T-helper 1 cell treated with Interleukin-12 subunit alpha and Interleukin-12 subunit beta and Interleukin-4 antibody, amounts not matched to agents 30 μg/mL and 1 μg/mL, for 36 hours (primary cell): ENCODE data around the gene ADGRL3.

ENCODE experiments used
- H3K27ac Mint-ChIP-seq: one replicate; pipeline ENCODE4 v1.8.0; 2021; ENCODE audit warnings: mild to moderate bottlenecking, mixed read lengths
- H3K27me3 Mint-ChIP-seq: one replicate; pipeline ENCODE4 v1.8.0; 2021; ENCODE audit warnings: low read depth, mixed read lengths
- H3K36me3 Mint-ChIP-seq: one replicate; pipeline ENCODE4 v1.8.0; 2021; ENCODE audit warnings: low read depth, mixed read lengths
- H3K4me1 Mint-ChIP-seq: one replicate; pipeline ENCODE4 v1.8.0; 2021; ENCODE audit warnings: low read depth, mixed read lengths
- H3K4me3 Mint-ChIP-seq: one replicate; pipeline ENCODE4 v1.8.0; 2021; ENCODE audit warnings: mild to moderate bottlenecking, moderate library complexity, mixed read lengths
- H3K9me3 Mint-ChIP-seq: one replicate; pipeline ENCODE4 v1.8.0; 2021; ENCODE audit warnings: mixed read lengths

Gene ADGRL3

DNA sequence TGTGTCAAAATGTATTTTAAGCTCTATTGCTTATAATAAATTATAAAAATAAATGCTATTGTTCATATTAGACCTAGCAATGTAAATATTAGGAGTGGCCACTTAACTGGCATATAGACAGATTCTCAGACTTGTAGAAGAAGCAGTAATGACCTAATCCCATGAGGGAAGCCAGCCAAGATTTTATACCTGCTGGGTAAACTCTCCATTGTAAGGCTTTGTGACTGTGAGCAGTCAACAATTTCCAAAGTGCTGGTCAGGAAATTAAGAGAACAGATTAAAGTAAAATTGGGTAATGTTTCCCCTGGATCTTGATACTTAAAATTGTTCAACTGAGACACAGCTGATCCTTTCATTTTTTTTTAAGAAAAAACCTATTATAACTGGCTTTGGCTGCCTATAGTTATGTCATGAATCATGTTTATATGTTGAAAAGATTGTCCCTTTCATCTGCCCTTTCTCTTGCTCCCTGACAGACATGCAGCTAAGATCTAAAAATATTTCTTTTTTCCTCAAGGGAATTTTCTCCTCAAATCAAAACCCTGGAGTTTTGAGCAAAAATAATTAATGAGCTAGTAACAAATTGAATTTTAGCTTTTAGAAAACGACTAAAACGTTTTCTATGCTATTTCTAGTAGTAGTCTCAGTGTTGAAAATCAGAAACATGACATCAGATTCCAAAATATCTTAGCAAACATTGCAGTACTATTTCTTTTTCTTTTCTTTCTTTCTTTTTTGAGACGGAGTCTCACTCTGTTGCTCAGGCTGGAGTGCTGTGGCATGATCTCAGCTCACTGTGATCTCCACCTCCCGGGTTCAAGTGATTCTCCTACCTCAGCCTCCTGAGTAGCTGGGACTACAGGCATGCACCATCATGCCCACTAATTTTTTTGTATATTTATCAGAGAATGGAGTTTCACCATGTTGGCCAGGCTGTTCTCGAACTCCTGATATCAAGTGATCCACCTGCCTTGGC, 77.9 kb downstream of the ADGRL3 start:
- Mint-ChIP-seq H3K4me3 (no peak overlapping the region), H3K27me3 (no peaks in the 10 kb centered on the region), H3K36me3 (no peaks in the 10 kb centered on the region), H3K9me3 (peaks cover 3% of the 10 kb centered on the region), H3K27ac (no peak overlapping the region), H3K4me1 (no peaks in the 10 kb centered on the region)

DNA sequence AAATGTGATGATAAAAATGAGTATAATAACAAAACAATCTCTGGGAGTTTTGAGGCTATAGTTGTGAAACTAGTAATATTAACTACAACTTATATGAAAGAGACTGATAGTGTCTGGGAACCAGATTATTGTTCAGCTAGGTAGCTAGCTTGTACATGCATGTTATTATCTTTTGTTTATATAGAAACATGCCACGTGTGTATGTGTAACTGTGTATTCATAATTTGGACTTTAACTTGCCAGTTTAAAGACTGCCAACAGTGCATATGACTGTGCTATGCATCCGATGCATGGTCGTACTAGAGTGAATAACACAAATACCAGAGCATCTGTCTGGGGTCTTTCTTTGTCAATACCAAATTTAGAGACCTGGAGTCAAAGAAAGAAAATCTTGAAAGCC, 92.2 kb downstream of the ADGRL3 start:
- Mint-ChIP-seq H3K4me3 (no peak overlapping the region), H3K36me3 (no peaks in the 10 kb centered on the region), H3K4me1 (no peaks in the 10 kb centered on the region), H3K9me3 (no peaks in the 10 kb centered on the region), H3K27me3 (no peaks in the 10 kb centered on the region), H3K27ac (no peak overlapping the region)

DNA sequence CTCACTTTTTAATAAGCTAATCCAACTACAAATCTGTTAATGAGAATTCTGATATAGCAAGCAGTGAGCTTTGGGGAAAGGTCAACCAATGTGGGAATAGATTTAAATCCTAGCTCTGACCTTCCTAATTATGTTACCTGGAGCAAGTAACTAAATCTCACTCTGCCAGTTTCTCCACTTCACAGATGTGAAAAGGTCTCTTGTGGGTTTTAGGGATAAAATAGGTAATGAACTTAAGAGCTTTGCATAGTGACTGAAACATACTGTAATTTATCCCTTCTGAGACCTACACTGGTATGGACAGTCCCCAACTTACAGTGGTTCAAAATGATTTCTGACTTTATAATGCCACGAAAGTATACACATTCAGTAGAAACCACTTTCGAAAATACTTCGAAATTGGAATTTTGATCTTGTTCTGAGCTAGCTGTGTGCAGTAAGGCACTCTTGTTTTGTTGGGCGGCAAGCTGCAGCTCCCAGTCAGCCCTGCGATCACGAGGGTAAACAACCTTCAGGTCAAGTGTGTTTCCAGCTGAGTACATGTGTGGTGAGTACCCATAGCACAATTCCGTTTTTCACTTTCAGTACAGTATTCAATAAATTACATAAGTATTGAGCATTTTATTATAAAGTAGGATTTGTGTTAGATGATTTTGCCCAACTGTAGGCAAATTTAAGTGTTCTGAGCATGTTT, 93.7 kb downstream of the ADGRL3 start:
- Mint-ChIP-seq H3K4me3 (no peak overlapping the region), H3K27ac (no peak overlapping the region), H3K27me3 (no peaks in the 10 kb centered on the region), H3K9me3 (no peaks in the 10 kb centered on the region), H3K4me1 (no peaks in the 10 kb centered on the region), H3K36me3 (no peaks in the 10 kb centered on the region)

DNA sequence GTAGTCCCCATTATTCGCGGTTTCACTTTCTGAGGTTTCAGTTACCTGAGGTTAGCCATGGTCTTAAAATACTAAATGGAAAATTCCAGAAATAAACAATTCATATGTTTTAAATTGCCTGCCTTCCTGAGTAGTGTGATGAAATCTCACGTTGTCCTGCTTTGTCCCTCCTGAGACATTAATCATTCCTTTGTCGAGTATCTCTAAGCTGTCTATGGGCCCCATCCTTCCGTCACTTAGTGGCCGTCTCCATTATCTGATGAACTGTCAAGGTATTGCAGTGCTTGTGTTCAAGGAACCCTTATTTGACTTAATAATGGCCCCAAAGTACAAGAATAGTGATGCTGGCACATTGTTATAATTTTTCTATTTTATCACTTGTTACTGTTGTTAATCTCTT, 94.8 kb downstream of the ADGRL3 start:
- Mint-ChIP-seq H3K27me3 (no peaks in the 10 kb centered on the region), H3K27ac (no peak overlapping the region), H3K36me3 (no peaks in the 10 kb centered on the region), H3K4me1 (no peaks in the 10 kb centered on the region), H3K4me3 (no peak overlapping the region), H3K9me3 (no peaks in the 10 kb centered on the region)

DNA sequence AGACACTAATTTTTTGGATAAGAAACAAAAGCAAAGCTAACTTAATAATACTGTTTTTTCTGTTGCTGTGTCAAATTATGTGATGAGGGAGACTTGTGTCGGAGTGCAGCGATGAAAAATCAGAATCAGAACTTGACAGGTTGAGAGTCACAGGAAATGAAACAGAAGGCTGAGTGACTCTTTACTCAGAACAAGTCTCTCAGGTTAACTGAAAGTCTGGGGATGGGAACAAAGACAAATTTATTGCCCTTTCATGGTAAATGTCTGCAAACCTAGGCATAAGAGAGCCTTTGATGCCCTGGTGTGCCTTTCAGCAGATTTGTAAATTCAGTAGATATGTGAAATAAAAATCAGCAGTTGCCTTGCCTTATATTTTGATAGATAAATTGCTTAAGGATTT, 96.0 kb downstream of the ADGRL3 start:
- Mint-ChIP-seq H3K4me1 (no peaks in the 10 kb centered on the region), H3K36me3 (no peaks in the 10 kb centered on the region), H3K27ac (no peak overlapping the region), H3K9me3 (no peaks in the 10 kb centered on the region), H3K4me3 (no peak overlapping the region), H3K27me3 (no peaks in the 10 kb centered on the region)

DNA sequence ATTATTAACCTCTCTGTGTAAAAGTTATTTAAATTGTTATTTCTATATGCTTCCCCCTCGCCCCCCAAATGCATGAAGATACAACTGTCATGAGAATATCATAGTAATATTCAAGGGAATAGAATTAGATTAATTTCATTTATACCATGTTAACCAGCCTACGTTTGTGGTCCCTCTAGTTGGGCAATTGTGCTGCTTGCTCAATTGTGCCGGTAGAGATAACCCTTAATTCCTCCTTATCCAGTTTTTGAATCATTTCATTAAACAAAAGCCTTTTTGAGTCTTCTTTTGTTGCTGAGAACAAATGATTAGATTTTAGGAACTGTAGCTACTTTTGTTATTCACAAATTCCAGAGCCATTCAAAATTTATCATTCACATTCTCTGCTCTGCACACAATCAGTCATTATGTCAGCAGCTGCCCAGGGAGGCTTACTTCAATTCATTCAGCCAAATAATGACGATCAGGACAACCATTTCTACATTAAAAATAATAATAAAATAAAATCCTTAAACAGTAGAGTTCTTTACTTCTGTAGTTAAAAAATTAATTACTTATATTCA, 98.1 kb downstream of the ADGRL3 start:
- no peaks in the 10 kb centered on the region for H3K27me3 Mint-ChIP-seq
- H3K4me3 Mint-ChIP-seq: no peak overlapping the region
- H3K4me1 Mint-ChIP-seq: no peaks in the 10 kb centered on the region
- no peaks in the 10 kb centered on the region for H3K9me3 Mint-ChIP-seq
- H3K36me3 Mint-ChIP-seq: no peaks in the 10 kb centered on the region
- no peak overlapping the region for H3K27ac Mint-ChIP-seq

DNA sequence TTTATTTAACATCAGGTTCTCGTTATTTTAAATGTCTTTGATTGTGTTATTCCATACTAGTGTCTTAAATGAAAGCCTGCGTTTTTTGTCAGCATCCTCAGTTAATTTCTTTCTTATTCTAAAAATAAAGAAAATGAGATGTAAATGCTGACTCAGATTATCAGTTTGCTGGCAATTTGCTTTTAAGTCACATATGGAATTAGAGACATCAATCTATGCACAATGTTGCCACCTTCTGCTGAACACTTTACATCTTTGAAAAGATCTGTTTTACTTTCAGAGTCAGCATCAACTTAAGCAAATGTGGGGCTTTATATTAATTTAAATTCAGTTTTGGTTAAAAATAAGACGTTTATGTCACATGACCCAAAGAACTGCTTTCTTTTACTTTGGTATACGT, 99.2 kb downstream of the ADGRL3 start:
- Mint-ChIP-seq H3K9me3 (no peaks in the 10 kb centered on the region), H3K36me3 (no peaks in the 10 kb centered on the region), H3K27me3 (no peaks in the 10 kb centered on the region), H3K4me3 (no peak overlapping the region), H3K27ac (no peak overlapping the region), H3K4me1 (no peaks in the 10 kb centered on the region)

DNA sequence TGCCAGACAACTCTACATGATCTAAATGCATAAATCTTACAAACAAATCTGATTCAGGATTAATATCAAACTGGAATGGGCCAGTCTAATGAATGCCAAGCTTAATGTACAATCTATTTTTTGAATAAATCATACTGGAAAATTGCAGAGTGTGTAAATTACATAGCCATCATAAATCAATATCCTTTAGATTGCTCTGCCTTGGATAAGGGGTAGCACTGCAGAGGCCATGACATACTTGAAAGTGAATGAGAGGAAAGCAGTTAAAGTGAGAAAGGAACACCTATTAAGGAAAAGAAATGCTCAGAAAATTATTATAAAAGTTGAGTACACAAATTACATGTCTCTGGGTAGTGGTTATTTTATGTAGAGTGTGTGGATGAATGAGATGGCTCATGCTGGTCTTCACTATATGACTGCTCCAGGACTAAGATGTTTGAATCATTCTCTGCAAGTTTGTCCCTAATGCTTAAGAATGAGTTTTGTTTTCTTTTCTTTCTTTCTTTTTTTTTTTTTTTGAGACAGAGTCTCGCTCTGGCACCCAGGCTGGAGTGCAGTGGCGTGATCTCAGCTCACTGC, 100.2 kb downstream of the ADGRL3 start:
- H3K36me3 Mint-ChIP-seq: no peaks in the 10 kb centered on the region
- no peaks in the 10 kb centered on the region for H3K4me1 Mint-ChIP-seq
- no peak overlapping the region for H3K27ac Mint-ChIP-seq
- no peaks in the 10 kb centered on the region for H3K9me3 Mint-ChIP-seq
- no peaks in the 10 kb centered on the region for H3K27me3 Mint-ChIP-seq
- H3K4me3 Mint-ChIP-seq: no peak overlapping the region

DNA sequence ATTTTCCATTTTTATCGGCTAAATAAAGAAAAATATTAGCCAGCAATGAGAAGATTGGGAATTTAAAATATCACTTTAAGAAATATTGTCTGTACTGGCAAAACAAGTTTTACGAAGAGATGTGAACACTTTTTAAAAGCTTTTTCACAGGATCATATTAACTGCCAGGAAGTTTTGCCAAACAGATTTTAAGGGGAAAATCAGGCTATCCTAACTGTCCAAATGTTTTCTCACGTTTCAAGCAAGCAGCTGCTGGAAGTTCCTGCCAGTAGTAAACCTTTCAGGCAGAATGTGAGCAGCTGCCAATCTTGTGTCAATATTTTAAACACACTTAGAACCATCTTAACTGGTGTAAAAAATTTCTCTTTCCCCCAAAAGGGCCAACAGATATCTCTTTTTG, 101.1 kb downstream of the ADGRL3 start:
- Mint-ChIP-seq H3K4me1 (no peaks in the 10 kb centered on the region), H3K4me3 (no peak overlapping the region), H3K36me3 (no peaks in the 10 kb centered on the region), H3K9me3 (no peaks in the 10 kb centered on the region), H3K27me3 (no peaks in the 10 kb centered on the region), H3K27ac (no peak overlapping the region)

DNA sequence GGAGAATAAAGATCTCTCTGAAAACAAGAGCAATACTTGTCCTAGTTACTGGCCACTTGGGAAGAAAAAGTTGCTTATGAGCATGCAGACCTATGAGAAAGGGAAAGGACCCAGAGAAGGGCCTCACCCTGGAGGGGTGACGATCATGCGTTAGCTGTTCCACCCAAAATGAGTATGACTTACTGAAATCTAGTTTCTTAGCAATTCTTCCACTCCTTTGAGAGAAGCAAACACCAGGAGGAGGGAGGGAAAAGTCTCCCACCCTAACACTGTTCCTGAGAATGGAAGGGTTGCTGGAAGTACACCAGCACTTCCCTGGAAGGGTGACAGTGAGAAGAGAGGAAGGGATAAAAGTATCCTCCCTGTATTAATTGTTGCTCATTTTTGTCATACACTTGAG, 107.9 kb downstream of the ADGRL3 start:
- no peaks in the 10 kb centered on the region for H3K27me3 Mint-ChIP-seq
- H3K4me3 Mint-ChIP-seq: no peak overlapping the region
- H3K4me1 Mint-ChIP-seq: no peaks in the 10 kb centered on the region
- H3K9me3 Mint-ChIP-seq: peaks cover 5% of the 10 kb centered on the region
- H3K27ac Mint-ChIP-seq: no peak overlapping the region
- H3K36me3 Mint-ChIP-seq: no peaks in the 10 kb centered on the region

DNA sequence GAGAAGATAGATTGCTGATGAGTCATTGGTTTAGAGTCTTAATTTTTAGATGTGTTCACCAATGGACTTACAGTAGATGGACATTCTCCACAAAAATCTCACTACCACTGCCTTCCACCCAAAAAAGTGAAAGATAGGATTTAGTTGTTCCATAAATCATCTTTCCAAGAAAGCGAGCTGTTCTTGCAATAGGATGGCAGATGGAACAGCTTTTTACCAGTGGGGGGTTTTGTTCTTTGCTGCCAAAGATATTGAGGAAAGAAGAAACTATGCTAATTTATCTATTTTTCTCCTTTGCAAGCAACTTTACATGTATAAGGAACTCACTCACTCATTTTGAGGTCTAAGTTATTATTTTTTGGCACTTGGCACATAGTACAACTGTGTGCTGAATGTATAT, 109.5 kb downstream of the ADGRL3 start:
- H3K4me1 Mint-ChIP-seq: no peaks in the 10 kb centered on the region
- peaks cover 7% of the 10 kb centered on the region for H3K9me3 Mint-ChIP-seq
- no peak overlapping the region for H3K4me3 Mint-ChIP-seq
- no peak overlapping the region for H3K27ac Mint-ChIP-seq
- no peaks in the 10 kb centered on the region for H3K36me3 Mint-ChIP-seq
- no peaks in the 10 kb centered on the region for H3K27me3 Mint-ChIP-seq

DNA sequence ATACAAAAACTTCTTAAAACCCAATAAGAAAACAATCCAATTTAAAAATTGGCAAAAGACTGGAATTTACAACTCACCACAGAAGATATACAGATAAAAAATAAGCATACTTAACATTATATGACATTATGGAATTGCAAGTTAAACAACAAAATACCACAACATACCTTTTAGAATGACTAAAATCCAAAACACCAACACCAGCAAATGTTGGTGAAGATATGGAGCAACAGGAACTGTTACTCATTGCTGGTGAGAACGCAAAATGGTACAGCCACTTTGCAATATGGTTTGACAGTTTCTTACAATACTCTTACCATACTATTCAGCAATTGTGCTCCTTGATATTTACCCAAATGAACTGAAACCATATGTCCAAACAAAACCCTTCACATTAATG, 112.4 kb downstream of the ADGRL3 start:
- H3K27ac Mint-ChIP-seq: no peak overlapping the region
- no peak overlapping the region for H3K4me3 Mint-ChIP-seq
- no peaks in the 10 kb centered on the region for H3K4me1 Mint-ChIP-seq
- no peaks in the 10 kb centered on the region for H3K27me3 Mint-ChIP-seq
- peaks cover 14% of the 10 kb centered on the region for H3K9me3 Mint-ChIP-seq
- no peaks in the 10 kb centered on the region for H3K36me3 Mint-ChIP-seq

DNA sequence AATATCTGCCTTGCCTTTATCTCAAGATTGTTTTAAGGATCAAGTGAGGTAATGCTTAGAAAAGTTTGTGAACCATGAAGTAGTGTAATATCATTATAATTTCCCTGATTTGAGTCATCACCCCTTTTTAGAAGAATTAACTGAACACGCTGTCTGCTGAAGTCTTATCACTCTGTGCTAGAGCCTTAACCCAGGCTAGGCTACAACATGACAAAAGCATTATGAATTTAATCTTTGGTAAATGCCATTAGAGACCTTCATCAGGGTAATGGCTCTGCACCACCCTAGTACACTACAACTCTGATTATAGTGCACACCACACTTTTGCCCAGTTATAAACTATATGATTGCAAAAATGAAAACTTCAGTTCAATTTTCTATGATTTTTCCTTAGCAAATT, 118.3 kb downstream of the ADGRL3 start:
- Mint-ChIP-seq H3K27me3 (no peaks in the 10 kb centered on the region), H3K4me3 (no peak overlapping the region), H3K36me3 (no peaks in the 10 kb centered on the region), H3K4me1 (no peaks in the 10 kb centered on the region), H3K27ac (no peak overlapping the region), H3K9me3 (peaks cover 14% of the 10 kb centered on the region)

DNA sequence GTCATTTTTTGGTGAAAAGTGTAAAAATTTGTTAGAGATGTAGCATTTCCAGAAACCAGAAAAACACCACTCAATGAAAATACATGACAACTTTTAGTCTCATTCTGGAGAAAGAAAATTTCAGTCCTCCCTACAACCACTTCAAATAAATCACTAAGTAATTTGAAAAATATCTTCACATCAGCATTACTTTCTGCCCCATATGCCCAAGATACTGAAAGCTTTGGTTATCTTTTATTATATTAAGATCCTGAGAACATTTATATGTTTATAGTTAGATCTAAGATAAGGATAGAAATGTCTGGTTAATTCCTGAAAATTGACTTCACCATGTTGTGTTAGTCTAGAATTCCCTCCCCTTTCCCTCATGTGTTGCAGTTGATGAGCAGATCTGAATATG, 119.0 kb downstream of the ADGRL3 start:
- no peaks in the 10 kb centered on the region for H3K4me1 Mint-ChIP-seq
- H3K27me3 Mint-ChIP-seq: no peaks in the 10 kb centered on the region
- no peaks in the 10 kb centered on the region for H3K36me3 Mint-ChIP-seq
- H3K4me3 Mint-ChIP-seq: no peak overlapping the region
- no peak overlapping the region for H3K27ac Mint-ChIP-seq
- H3K9me3 Mint-ChIP-seq: peaks cover 14% of the 10 kb centered on the region

DNA sequence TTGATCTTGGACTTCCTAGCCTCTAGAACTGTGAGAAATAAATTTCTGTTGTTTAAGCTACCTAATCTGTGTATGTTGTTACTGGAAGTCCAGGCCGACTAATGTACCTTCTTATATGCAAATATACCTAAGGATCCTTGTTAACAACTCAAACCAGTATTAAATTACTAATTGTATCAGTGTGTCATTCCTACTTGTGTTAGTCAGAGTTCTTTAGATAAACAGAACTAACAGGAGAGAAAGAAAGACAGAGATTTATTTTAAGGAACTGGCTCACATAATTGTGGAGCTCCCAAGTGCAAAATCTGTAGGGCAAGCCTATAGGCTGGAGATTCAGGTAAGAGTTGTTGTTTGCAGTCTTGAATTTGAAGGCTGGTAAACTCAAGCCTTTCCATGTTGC, 120.0 kb downstream of the ADGRL3 start:
- H3K36me3 Mint-ChIP-seq: no peaks in the 10 kb centered on the region
- no peaks in the 10 kb centered on the region for H3K4me1 Mint-ChIP-seq
- no peak overlapping the region for H3K4me3 Mint-ChIP-seq
- peaks cover 7% of the 10 kb centered on the region for H3K9me3 Mint-ChIP-seq
- H3K27ac Mint-ChIP-seq: no peak overlapping the region
- no peaks in the 10 kb centered on the region for H3K27me3 Mint-ChIP-seq
